GM21390 (cell line): Measurements from ENCODE around the gene MRPL4.
A peak's percentile ranks its signal among the peaks of the same experiment; 100 is the strongest.

Experiments
- ATAC-seq: cut with Tn5 transposase; IDR thresholded peaks from one replicate; pipeline ENCODE4 v1.9.1; 2021; ENCODE audit not compliant: unreplicated experiment

MRPL4 gene

GRCh38 chr19:10251792-10252694 is at the start of gene MRPL4:
Gene MRPL4, plus strand, starts transcription at chr19:10252214. Its CDS starts 40 bp downstream, at chr19:10252254.
- ATAC-seq, result peak; percentile 84

DNA sequence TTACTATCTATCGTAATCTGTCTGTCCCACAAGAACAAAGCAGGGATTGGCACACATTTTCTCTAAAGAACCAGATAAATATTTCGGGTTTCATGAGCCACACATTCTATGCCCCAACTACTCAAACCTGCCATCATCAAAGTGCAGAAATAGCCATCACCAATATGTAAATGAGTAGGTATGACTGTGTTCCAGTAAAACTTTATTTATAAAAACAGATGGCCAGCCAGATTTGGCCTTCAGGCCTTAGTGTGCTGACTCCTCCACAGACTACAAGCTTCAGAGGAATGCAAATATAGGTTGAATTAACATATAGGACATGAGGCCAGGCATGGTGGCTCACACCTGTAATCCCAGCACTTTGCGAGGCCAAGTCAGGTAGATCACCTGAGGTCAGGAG is 48.3 kb upstream of the MRPL4 start:
- ATAC-seq, result no peak

- no peak for ATAC-seq
Measured at GRCh38 chr19:10205636-10206035, 46.4 kb upstream of the MRPL4 start.

DNA sequence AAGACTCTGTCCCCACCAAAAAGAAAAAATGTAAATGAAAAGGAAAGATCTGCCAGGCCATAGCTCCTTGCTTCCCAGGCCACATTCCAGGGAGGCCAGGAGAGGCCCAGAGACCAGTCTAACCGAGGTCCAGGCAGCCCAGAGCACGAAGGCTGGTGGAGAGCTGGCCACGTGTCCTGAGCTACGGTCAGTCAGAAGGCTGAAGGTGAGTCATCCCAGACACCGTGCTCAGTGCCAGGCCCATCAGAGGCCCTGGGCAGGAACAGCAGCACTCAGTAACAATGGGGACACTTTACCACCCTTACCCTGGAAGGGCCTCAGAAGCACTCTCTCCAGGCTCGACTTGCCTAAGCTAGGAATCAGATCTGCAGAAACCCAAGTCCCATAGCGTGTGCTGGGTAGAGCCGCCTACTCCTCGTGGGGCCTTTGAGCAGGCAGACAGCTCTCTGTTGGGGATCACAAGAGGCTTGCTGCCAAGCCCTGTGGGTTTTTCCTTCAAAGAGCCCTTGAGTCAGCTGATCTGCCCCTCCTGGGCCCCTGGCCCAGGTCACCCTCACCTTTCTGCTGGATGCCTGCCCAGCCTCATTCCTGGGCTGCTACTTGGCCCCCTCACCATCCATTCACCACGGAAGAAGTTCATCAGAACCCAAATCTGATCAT is 45.7 kb upstream of the MRPL4 start:
- ATAC-seq, result no peak

DNA sequence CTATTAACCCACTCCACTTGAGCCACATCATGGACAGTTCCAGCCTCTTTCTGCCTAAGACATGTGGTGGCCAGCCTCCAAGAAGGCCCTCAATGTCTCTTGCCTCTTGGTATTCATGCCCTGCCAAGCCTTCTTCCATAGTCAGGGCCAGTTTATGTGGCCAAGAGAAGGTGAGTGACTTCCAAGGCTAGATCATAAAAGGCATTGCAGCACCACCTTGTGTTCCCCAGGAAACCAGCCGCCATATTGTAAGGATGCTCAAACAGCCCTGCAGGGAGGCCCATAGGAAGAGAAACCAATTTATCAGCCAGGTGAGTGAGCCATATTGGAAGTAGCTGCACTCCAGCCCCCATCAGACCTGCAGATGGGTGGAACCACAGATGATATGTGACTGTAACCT is 45.0 kb upstream of the MRPL4 start:
- ATAC-seq, result no peak

GRCh38 chr19:10209315-10209714 is 42.7 kb upstream of the MRPL4 start:
- ATAC-seq, result no peak

GRCh38 chr19:10211061-10211460 is 41.0 kb upstream of the MRPL4 start:
- no peak for ATAC-seq

GRCh38 chr19:10211691-10212090 is 40.3 kb upstream of the MRPL4 start:
- ATAC-seq, result no peak

- ATAC-seq, result no peak
Measured at GRCh38 chr19:10214784-10215183, 37.2 kb upstream of the MRPL4 start.

DNA sequence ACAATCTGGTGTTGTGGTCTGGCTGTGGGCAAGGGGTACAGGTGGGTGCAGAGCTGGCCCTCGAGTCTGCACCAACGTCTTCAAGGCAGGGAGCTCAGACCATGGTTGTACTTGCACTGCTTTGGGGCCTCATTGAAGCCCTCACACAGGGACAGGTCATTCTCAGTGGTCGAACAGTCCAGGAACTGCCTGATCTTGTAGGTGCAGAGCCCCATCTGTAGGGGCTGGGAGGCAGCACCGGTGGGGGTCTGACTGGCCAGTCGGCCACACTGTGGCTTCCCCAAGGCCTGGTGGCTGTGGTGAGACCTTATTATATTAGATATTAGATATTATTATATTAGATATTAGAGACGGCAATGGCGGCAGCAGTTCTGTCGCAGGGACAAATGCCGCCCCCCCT is 34.9 kb upstream of the MRPL4 start:
- ATAC-seq, result no peak

- ATAC-seq, result no peak
Measured at GRCh38 chr19:10219678-10220077, 32.3 kb upstream of the MRPL4 start.

DNA sequence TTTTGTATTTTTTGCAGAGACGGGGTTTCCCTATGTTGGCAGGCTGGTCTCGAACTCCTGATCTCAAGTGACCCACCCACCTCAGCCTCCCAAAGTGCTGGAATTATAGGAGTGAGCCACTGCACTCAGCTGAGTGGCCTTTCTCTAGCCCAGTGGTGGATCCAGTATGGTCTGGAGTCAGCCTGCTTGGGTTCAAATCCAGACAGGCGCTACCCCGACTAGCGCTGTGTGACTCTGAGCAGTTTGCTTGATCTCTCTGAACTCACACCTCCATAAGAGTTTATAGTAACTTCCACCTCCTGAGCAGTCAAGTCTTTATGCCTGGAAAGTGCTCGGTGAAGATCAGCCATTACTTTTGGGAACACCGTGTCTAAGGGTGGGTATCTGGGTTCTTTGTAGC is 31.3 kb upstream of the MRPL4 start:
- ATAC-seq, result no peak

- no peak for ATAC-seq
Measured at GRCh38 chr19:10222201-10222890, 29.7 kb upstream of the MRPL4 start.

- ATAC-seq, result no peak
Measured at GRCh38 chr19:10223488-10224213, 28.4 kb upstream of the MRPL4 start.

GRCh38 chr19:10224337-10224736 is 27.7 kb upstream of the MRPL4 start:
- no peak for ATAC-seq

DNA sequence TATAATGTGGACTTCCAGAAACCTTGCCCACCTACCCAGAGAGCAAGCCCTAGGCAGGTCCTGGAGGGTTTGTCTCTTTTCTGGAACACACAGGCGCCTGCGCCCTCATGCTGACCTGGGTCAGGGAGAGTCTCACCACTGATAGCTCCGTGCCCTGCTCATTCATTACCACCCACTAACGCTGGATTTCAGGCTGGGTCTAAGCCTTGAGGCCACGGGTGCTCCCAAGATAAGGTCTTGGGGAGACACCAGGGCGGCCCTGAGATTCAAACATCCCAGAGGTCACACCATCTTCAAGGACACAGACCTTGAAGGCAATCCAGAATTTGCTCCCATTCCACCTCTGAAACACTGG is 26.0 kb upstream of the MRPL4 start:
- ATAC-seq, result no peak

DNA sequence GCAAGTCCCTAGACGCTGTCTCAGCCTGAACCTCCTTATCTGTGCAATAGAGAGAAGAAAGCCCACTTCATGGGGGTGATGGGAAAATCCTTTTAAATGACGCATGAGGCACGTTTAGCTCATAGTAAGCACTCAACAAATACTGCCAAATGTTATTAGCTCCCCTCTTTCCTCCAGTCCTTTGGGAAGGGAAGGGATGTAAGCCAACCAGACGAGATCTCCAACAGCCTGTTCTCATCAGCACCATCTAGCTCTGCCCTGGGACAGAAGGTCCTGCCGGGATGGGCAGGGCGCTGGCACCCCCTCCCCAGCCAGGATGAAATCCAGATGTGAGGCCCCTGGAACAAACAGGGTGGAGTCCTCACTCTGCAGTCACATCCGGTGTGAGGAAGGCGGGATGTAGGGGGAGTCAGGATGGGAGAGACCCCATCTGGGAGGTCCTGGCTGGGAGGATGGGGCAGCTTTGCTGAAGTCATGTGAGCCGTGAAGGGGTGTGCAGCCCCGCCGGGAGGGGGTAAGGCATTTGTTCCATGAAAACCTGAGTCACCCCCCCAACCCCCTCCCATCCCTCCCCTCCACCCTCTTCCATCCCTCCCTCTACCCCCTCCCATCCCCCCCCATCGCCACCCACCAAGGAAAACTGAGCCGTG is 25.5 kb upstream of the MRPL4 start:
- no peak for ATAC-seq

DNA sequence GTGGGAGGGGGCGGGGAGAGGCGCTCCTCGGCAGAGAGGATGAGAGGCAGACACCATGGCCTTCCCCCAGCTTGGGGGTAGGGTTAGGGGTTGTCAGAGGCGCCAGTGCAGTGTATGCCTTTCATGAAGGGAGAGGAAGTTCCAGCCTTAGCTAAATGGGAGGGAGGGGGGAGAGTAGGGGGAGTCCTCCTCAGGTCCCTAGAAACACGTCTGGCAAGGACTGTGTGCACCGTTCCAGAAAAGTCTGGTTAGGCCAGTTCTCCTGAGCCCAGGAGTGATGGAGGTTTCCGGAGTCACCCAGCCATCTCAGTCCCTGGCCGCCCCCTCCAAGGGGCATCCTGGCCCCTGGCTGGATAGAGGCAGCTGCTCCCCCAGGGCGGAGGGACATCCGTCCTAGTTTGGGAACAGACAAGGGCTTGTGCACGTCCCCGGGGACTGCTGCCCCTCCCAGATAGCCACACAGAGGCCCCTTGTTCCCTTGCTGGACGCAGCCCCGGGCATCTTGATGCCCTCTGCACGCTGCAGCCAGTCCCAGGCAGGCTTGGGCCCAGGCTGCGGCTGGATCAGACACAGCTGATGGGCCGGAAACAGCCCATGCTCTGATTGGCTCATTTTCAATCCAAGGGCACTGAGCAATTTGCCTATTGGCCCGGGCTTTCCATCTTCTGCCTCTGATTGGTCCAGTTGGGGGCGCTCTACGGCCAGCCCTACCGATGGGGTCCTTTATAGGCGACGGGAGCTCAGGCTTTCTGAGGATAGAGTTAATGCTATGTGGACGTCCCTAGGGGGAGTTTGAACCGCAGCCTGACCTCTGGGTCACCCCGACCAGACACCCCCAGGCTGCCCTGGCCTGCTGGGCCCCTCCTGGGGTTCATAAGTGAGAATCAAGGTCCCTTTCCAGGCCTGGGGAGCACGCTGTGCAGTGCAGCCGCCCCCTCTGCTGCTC is 24.7 kb upstream of the MRPL4 start:
- ATAC-seq, result no peak

DNA sequence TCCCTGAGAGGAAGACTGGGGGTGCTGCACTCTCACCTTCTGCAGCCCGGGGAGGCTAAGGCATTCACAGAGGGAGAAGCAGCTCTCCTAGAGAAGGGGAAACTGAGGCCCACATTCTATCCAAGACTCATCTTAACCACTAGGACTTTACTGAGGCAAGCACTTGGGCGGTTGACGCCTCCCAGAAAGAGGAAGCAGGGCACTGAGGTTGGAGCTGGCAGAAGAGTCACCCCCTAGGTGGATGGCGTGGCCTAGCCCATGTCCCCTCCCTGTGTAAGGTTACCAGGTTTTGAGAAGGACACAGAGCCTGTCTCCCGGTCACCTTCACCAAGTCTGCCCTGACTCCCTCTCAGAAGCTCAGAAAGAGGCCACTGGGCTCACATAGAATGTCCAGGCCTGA is 23.6 kb upstream of the MRPL4 start:
- ATAC-seq, result no peak

- ATAC-seq, result no peak
Measured at GRCh38 chr19:10228920-10229319, 23.1 kb upstream of the MRPL4 start.
